ENCODE measurements around the gene GAS7. TPM values are rescaled to one million over a fixed set of nuclear protein-coding genes. Genes with fewer than 3 reads are reported as not detected.

GAS7 gene
- total RNA-seq, 1 experiment from 2014 or later: 4.1 TPM

GRCh38 chr17:9897372-9897968, 300.9 kb downstream of the GAS7 start:
- Histone ChIP-seq H3K79me2 (ENCODE audit: insufficient read depth, low read length) (no peaks in the 10 kb centered on the region), H3K4me3 (replicated peaks in 1 of 2; ENCODE audit: low read depth in 1 of 2, low read length in 2 of 2) (no peak overlapping the region), H3K4me1 (ENCODE audit: control insufficient read depth in 1 of 2, insufficient read depth in 2 of 2, low read length in 2 of 2) (peaks cover 4 to 7% of the 10 kb centered on the region in 2 experiments; a peak in 3 of 4 replicates), H3K27ac (ENCODE audit: low read depth, low read length) (no peak overlapping the region), H3K9me2 (ENCODE audit: insufficient read depth) (no peaks in the 10 kb centered on the region), H3K27me3 (ENCODE audit: insufficient read depth, low read length) (peaks cover 15% of the 10 kb centered on the region; the same call in 1 of the 2 replicates), H3K9me3 (ENCODE audit: control insufficient read depth in 1 of 2, insufficient read depth in 1 of 2, low read depth in 1 of 2, low read length in 2 of 2) (no peaks in the 10 kb centered on the region), H4K20me1 (ENCODE audit: insufficient read depth) (no peaks in the 10 kb centered on the region), H3K36me3 (ENCODE audit: control insufficient read depth in 1 of 2, insufficient read depth in 2 of 2, low read length in 2 of 2) (no peaks in the 10 kb centered on the region), H3K4me2 (ENCODE audit: low read length) (no peak overlapping the region), H3K9ac (ENCODE audit: low read length) (no peak overlapping the region), H2AFZ (ENCODE audit: low read depth, low read length, poor library complexity, severe bottlenecking) (no peak overlapping the region)
- intact Hi-C loops (cut with micrococcal nuclease): no loop called here
- CTCF ChIA-PET: no interaction called here
- DNase-seq (ENCODE audit: low read depth, low spot score): no peak
- no peak for ATAC-seq
- no peak for TF ChIP-seq EZH2 (IDR thresholded peaks at IDR 0.05)
- TF ChIP-seq JUND (IDR thresholded peaks at IDR 0.05): no peak
- no peak for TF ChIP-seq ZNF274 (IDR thresholded peaks at IDR 0.05; ENCODE audit: low read depth, low read length)
- no peak for TF ChIP-seq MAX (IDR thresholded peaks at IDR 0.05)
- no peak for TF ChIP-seq TCF7L2 (IDR thresholded peaks at IDR 0.05; ENCODE audit: borderline replicate concordance, extremely low read depth, insufficient read depth, insufficient read length)
- TF ChIP-seq EZH2phosphoT487 (IDR thresholded peaks at IDR 0.05; ENCODE audit: borderline replicate concordance): no peak
- TF ChIP-seq ZFX (IDR thresholded peaks at IDR 0.05): no peak
- TF ChIP-seq ATF3 (IDR thresholded peaks at IDR 0.05): no peak
- no peak for TF ChIP-seq YY1 (IDR thresholded peaks at IDR 0.05; ENCODE audit: extremely low read depth, insufficient replicate concordance, low read depth, low read length)
- TF ChIP-seq POLR2A (IDR thresholded peaks at IDR 0.05; ENCODE audit: borderline replicate concordance, extremely low read depth, insufficient read depth, insufficient read length): no peak
- TF ChIP-seq EGR1 (IDR thresholded peaks at IDR 0.05; ENCODE audit: low read depth): no peak
- no peak for TF ChIP-seq POLR2AphosphoS5 (IDR thresholded peaks at IDR 0.05; ENCODE audit: low read depth, low read length)
- TF ChIP-seq CBX3 (IDR thresholded peaks at IDR 0.05; ENCODE audit: low read depth): no peak
- TF ChIP-seq CEBPB (IDR thresholded peaks at IDR 0.05; ENCODE audit: low read depth): no peak
- no peak for TF ChIP-seq REST (IDR thresholded peaks at IDR 0.05; ENCODE audit: low read depth)
- no peak for TF ChIP-seq SIN3A (IDR thresholded peaks at IDR 0.05; ENCODE audit: low read depth)
- no peak for TF ChIP-seq ELF1 (IDR thresholded peaks at IDR 0.05; ENCODE audit: borderline replicate concordance, low read depth)
- no peak for TF ChIP-seq SP1 (IDR thresholded peaks at IDR 0.05; ENCODE audit: low read depth)
- RAD21 ChIA-PET (ENCODE audit: low non-redundant PET in 1 of 2, low total read pairs in 2 of 2, uncharacterized antibody in 2 of 2, unreplicated experiment in 2 of 2): no interaction called here
- POLR2A ChIA-PET: no interaction called here
- no TSS peak for BruUV-seq (replicated peaks)

All from HCT116 (cell line).